Stimulated activated CD4-positive, alpha-beta T cell treated with anti-CD3 and anti-CD28 coated beads, Interleukin-2, amount 100 ng/mL, for 48 hours (primary cell): ENCODE data around the gene LRRC51.
A peak's percentile ranks its signal among the peaks of the same experiment; 100 is the strongest.

Experiments used
- DNase-seq, 2 donors: peaks; one replicate each; pipeline ENCODE4 v3.0.0-alpha.2; 2020

LRRC51 gene

GRCh38 chr11:72080326-72081183 is at the start of gene LRRC51, which contains the start of gene NUMA1:
Gene LRRC51 (plus strand): TSS chr11:72080850. CDS start chr11:72089084, 8,234 bp downstream.
Gene NUMA1 (minus strand): TSS chr11:72080542. CDS start chr11:72035943, 44,599 bp downstream.
- peak; percentile 95 to 97 for DNase-seq

DNA sequence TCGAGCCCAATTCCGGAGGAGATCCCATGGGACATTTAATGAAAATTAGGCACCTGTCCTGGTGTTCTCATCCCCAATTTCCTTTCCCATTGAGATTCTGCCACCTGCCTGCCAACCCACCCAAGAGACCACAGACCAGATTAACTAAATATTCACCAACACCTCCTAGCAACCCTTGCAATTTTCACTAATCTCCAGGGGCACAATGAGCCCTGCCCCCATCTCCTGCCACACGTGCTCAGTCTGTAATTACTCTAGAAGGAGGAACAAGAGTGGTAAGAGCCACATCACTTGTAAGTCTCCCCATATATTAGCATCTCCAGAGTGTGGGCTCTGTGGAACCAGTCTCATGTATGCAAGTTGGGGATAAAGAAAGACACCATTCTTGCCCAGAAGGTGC is 44.0 kb upstream of the LRRC51 start:
- DNase-seq = no peak

GRCh38 chr11:72037554-72038311 is 42.9 kb upstream of the LRRC51 start:
- no peak for DNase-seq

- DNase-seq = no peak
Observed at GRCh38 chr11:72038491-72038890, 42.2 kb upstream of the LRRC51 start.

DNA sequence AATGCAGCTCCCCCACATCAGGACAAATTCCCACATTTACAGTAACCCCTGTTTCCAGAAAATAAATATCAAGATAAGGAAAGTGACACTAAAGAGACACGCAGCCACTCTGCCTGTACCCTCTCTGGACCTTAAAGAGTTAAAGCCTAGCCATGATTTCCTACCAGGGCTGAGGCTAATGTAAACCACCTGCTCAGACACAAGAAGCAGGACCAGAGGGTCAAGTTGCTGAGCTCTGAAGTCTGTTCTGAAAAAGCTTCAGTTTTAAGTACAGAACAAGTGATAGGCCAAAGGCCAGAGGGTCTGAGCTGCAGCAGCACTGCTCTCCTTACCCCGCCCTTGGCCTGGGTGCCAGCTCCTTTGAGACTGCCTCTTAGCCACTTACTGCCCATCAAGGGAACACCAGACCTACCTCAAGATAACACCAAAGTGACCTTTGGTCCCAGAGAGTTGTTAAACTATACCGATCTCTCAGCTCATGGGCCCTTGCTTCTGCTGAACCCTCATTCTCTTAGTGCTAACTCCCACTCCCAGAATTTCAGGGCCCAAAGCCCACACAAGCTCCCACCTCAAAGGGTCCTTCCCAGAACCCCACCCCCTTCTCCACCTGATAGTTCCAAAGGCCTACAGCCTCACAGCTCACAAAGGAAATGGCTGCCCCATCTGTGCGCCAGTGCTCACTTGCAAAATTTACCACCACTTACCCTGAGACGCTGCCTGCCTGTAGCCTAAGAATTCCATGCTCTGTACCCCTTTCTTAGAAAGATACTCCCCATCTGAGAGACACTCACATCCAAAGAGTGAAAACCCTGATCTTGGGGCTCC is 41.4 kb upstream of the LRRC51 start:
- no peak for DNase-seq

DNA sequence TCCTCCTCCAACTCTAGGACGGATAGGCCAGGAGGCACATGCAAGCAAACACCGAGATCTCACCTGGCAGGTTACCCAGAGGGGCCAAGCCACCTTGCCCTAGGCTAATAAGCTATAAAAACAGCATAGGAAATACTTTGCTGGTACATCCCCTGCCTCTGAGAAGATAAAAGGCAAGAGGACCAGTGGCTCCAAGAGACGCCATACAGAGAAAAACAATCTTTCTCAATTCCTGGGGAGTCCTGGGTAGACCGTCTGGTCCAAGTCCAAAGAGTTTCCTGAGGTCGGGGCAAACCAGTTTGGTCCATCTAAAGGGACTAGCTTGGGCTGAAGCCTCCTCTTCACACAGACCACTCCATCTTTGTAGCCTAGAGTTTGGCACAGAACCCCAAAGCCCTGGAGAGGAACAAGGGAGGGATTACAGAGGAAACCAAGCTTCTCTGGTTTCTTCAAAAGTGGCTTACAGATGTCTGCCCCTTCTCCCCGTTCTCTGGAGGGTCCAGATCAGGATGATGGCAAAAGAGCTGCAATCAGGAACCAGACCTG is 40.7 kb upstream of the LRRC51 start:
- peak in 1 of 2 donors; percentile 14 for DNase-seq

- DNase-seq = peak; percentile 65 to 69
Observed at GRCh38 chr11:72040491-72041363, 39.9 kb upstream of the LRRC51 start.

- peak; percentile 7 to 20 for DNase-seq
Observed at GRCh38 chr11:72041364-72042063, 39.1 kb upstream of the LRRC51 start.

- DNase-seq = no peak
Observed at GRCh38 chr11:72042064-72042745, 38.4 kb upstream of the LRRC51 start.

DNA sequence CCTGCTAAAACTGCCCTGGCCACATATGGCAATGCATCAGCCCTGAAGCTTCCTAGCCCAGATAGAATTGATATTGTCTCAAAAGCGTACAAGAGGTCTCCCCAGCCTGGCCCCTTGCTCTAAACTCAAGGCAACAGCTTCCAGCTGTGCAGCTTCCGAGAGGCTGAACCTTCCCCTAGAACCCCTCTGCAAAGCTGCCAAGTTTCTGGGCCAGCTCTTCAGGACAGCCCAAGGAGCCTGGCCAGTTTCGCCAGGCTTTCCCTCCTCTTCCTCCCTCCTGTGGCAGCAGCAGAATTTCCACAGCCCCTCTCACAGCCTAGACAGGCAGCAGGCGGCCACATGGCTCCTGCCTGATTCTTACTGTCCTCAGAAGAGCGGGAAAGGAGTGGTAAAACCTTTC is 34.8 kb upstream of the LRRC51 start:
- DNase-seq = no peak

DNA sequence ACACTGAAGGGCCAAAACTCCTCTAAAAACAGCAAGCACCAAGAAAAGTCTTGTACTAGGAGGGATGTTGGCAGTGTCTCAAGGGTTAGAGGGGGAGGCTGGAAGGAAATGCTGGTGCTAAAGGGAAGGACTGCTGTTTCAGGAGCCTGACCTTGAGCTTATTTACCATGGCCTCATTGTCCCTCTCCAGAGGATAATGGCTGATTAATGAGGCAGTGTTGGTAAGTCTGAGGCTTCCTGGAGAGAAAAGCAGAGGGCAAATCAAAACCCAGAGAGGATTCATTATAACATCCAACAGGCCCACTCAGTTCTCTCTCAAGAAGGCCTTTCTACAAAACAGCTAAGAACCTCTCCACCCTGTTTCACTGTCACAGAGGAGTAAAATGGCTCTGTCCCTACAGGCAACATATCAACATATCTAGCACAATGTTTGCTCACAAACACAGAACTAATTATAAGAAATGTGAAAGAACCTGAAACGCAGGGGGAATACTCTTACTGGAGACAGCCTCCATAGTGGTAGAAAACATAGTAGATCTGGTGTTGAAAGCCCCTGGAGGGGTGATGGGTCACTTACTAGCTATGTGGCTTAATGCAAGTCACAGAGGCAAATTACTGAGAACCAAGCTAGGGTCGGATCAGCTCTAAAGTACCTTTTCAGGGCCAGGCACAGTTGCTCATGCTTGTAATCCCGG is 31.7 kb upstream of the LRRC51 start:
- DNase-seq = no peak

DNA sequence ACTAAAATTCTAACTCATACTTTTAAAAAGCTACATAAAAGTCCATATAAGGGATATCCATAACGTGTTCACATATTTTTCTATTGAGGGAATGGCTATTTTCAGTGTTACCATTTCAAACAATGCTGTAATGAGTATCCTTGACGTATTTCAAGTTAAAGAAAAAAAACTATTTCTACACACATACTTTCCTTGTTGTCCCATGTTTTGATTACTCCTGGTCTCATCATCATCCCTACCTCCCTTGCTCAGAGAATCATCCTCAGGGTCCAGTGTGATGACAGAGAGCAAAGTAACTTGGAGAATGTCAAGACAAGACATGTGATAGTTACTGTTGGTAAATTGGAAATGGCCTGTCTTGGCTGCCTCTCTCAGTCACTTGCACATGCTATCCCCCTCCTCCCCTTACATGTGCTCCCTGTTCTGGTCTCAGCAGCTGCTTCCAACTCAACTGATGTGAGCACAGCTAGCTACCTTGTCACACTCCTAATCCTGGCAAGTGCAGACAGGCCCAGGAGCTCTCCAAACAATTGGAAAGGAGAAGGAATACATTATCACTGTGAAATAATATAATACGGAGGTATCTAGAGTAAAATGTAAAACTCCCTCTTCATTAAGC is 22.1 kb upstream of the LRRC51 start:
- DNase-seq = no peak

DNA sequence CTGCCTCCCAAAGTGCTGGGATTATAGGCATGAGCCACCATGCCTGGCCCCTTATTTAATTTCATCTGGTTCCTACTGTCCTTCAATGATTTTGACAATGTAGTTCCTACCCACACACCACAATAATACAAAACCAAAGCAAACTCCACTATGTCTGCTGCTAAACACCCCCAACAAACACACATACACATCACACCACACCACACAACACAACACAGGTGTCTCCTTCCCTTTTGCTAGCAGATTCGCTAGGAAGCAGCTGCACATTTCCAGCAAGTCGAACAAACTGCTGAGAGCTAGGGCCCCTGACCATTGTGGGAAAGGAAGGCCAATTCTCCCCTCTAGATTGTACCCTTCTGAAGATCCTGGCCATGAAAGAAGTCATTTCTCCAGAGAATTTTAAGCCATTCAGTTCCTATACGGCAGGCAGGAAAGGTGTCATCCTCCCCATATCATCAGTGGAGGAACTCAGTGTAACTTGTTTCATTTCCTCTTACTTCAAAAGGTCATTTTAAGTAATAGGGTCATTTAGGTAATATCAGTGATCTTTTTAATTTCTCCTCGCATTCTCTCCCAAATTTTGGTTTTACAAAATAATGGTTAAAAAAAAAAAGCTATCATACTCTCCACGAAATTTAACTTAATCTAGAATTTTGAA is 18.8 kb upstream of the LRRC51 start:
- DNase-seq = no peak

DNA sequence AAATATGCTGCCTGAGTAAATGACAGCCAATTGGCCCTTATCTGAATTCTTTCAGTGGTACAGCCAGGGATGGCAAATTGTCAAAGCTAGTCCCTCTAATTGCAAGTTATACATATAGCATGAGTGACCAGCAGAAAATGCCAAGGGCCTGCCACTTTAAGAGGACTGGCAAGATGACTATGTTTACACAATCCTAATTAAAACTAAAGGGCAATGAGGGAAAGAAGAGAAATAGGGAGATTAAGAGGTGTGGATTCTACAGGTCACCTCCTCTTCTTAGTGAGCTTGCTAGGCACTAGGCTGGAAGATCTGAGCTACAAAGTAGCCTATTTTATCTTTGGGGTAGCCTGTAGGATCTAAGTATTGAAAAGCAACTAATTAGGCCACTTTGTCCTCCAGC is 13.8 kb upstream of the LRRC51 start:
- no peak for DNase-seq

- no peak for DNase-seq
Observed at GRCh38 chr11:72067266-72067665, 13.4 kb upstream of the LRRC51 start.

DNA sequence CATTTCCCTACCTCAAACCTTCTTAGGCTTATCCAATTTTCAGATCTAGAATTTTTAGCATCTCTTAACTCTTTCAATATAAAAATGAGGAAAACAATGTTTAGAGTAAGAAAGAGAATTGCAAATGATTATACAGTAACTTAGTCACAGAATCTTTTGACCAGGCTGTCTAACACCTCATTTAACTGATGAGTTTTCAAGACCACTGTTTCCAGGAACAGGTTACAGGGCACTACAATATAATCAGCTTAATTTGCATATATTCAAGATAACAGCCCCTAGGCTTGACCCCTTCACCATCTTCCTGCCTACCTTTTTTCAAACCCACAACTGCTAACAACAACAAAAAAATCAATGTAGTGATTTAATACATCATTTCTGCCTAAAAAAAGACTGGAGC is 13.0 kb upstream of the LRRC51 start:
- no peak for DNase-seq

DNA sequence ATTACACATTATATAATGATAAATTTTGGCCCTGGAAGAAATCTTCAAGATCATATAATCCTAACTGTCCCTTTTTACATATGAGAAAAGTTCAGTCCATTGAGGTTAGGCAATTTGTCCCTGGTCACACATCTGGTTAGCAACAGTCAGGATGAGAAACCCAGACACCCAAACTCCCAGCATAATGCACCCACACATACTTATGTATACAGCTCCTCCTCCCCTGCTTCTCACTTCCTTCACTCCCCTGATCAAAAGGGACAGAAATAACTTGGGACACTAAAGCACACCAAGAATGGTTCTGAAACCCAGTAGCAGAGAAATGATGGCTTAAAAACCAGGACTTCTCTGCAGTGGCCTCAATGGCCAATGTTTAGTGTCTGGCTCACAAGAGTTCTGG is 11.4 kb upstream of the LRRC51 start:
- DNase-seq = no peak

DNA sequence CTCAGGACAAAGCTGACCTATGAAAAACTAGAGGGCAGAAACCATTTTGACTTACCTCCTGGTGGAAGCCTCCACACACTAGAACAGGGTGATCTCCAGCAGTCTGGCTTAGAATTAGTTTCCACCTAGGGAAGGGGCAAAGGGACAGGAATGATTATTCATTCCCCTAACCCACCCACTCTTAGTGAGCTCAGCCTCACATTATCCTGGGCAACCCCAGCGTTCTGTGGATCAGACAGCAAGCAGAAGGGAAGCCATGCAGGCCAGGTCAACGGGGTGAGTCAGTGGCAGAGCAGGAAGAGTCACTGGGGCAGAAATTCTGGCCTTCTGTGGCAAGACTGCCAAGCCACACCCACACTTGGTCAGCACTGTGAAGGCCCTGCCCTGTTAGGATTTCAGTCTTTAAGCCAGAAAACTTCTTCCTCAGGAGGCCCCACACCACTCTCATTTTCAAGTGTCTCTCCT is 10.8 kb upstream of the LRRC51 start:
- DNase-seq = no peak

- no peak for DNase-seq
Observed at GRCh38 chr11:72070491-72070890, 10.2 kb upstream of the LRRC51 start.
